Keratinocyte (primary cell): ENCODE results near the gene MFAP4. TPM values are rescaled to one million over a fixed set of nuclear protein-coding genes. Genes with fewer than 3 reads are reported as not detected.

Source experiments
- DNase-seq: peaks from one replicate; pipeline ENCODE4 v3.0.0-alpha.2; 2011; ENCODE audit warnings: low read depth, missing footprints, low spot score
- FAIRE-seq: peaks from 2 replicates; lab custom pipeline; 2011; peaks lifted over from hg19 to GRCh38; lab: Jason Lieb, UNC
- H2AFZ ChIP-seq: 2 replicates; pipeline ENCODE4 v1.6.0; 2012; ENCODE audit warnings: low read length, control low read depth, inconsistent platforms; ENCODE audit not compliant: control insufficient read depth
- H3K27ac ChIP-seq: 2 replicates; pipeline ENCODE4 v1.5.1; 2011; ENCODE audit warnings: low read length; ENCODE audit not compliant: control insufficient read depth, insufficient read depth
- H3K27me3 ChIP-seq: 3 replicates; pipeline ENCODE4 v1.6.0; 2011; ENCODE audit warnings: low read length; ENCODE audit not compliant: control insufficient read depth, insufficient read depth; ENCODE audit errors: extremely low read depth
- H3K36me3 ChIP-seq, 2 experiments: 2 replicates in 1 of 2; 3 replicates in 1 of 2; pipeline ENCODE4 v1.5.1; 2011; ENCODE audit warnings: low read length in 2 of 2, mild to moderate bottlenecking in 1 of 2; ENCODE audit not compliant: control insufficient read depth in 2 of 2, insufficient read depth in 2 of 2; ENCODE audit errors: extremely low read depth in 1 of 2
- H3K4me1 ChIP-seq: 3 replicates; pipeline ENCODE4 v1.5.1; 2011; ENCODE audit warnings: low read length; ENCODE audit not compliant: control insufficient read depth, insufficient read depth; ENCODE audit errors: extremely low read depth
- H3K4me2 ChIP-seq: 3 replicates; pipeline ENCODE4 v1.6.0; 2011; ENCODE audit warnings: low read depth, low read length; ENCODE audit not compliant: control insufficient read depth, insufficient read depth; ENCODE audit errors: extremely low read depth
- H3K4me3 ChIP-seq, 3 experiments: fragments of 200-600 bp in 1 of 3; sonication (generic) in 1 of 3; 2 replicates in 2 of 3; 3 replicates in 1 of 3; pipeline ENCODE4 v1.5.1; 2011 to 2016; ENCODE audit warnings: low read length in 3 of 3, mild to moderate bottlenecking in 3 of 3, control low read depth in 2 of 3, inconsistent platforms in 1 of 3, low read depth in 1 of 3, mixed read lengths in 1 of 3, mixed run types in 1 of 3, moderate library complexity in 1 of 3; ENCODE audit not compliant: control insufficient read depth in 2 of 3, insufficient read depth in 2 of 3; ENCODE audit errors: extremely low read depth in 1 of 3
- H3K79me2 ChIP-seq: 2 replicates; pipeline ENCODE4 v1.6.0; 2012; ENCODE audit warnings: low read length; ENCODE audit not compliant: control insufficient read depth, insufficient read depth
- H3K9ac ChIP-seq: 3 replicates; pipeline ENCODE4 v1.6.0; 2011; ENCODE audit warnings: low read length; ENCODE audit not compliant: control insufficient read depth, insufficient read depth; ENCODE audit errors: extremely low read depth
- H3K9me1 ChIP-seq: 3 replicates; pipeline ENCODE4 v1.6.0; 2011; ENCODE audit warnings: low read length; ENCODE audit not compliant: control insufficient read depth, insufficient read depth; ENCODE audit errors: extremely low read depth
- H3K9me3 ChIP-seq: 2 replicates; pipeline ENCODE4 v1.5.1; 2012; ENCODE audit warnings: low read depth, low read length; ENCODE audit not compliant: control insufficient read depth
- H4K20me1 ChIP-seq: 3 replicates; pipeline ENCODE4 v1.6.0; 2011; ENCODE audit warnings: low read length; ENCODE audit not compliant: control insufficient read depth, insufficient read depth; ENCODE audit errors: extremely low read depth
- EZH2 ChIP-seq: IDR thresholded peaks from one replicate; pipeline ENCODE4 v1.6.1; 2012; ENCODE audit warnings: inconsistent platforms, mild to moderate bottlenecking, low read length, moderate library complexity
- dilution Hi-C: fragments of 300-500 bp; cut with MboI; formaldehyde crosslinking; loops from one replicate; pipeline ENCODE4 v1.7.0; 2020; ENCODE audit warnings: low sequenced_read_pairs; ENCODE audit not compliant: extremely low pct_ligation_motif_present
- polyA plus RNA-seq, 5 experiments: library from polyadenylated mRNA; depleted of rRNA in 3 of 5; stranded (reverse) in 3 of 5; stranded (forward) in 1 of 5; unstranded in 1 of 5; fragments of >200 nt; gene quantifications; 1 replicate in 1 of 5; 2 replicates in 3 of 5; 3 replicates in 1 of 5; pipeline versions ENCODE4 v1.2.1 to v1.2.3, GENCODE V29; 2011 to 2012; ENCODE audit warnings: missing spikeins in 2 of 5, low read depth in 1 of 5, low replicate concordance in 1 of 5
- TF ChIP-seq, protein P1 (sequence below), 3 experiments: IDR thresholded peaks in 1 of 3; conservative IDR thresholded peaks in 1 of 3; optimal IDR thresholded peaks in 1 of 3; 2 replicates in 2 of 3; 3 replicates in 1 of 3; pipeline versions ENCODE3 to v1.5.1; 2011; ENCODE audit warnings: low read length in 3 of 3, mild to moderate bottlenecking in 3 of 3, moderate library complexity in 2 of 3, control low read depth in 1 of 3, inconsistent platforms in 1 of 3; ENCODE audit not compliant: insufficient read depth in 2 of 3; ENCODE audit errors: extremely low read depth in 1 of 3

Gene MFAP4
- polyA plus RNA-seq, 1 donor (not counting 4 experiments of a cell fraction or from before 2014, with no cell fraction given): not detected

DNA sequence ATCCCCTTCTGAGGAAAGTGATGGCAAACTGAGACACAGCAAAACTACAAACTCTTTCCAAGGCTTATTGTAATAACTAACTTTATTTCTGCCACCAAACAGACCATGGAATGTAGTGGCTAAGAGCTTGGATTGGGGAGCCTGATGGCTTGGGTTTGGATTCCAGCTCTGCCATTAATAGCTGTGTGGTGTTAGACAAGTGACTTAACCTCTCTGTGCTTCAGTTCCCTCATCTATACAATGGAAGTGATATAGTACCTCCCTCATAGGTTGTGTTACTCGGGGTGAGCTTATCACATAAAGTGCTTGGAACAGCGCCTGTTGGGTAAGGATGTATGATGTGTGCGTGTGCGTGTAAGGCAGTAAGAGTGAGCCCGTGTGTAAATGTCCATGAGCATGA is 18.1 kb upstream of the MFAP4 start:
- no peak for DNase-seq
- Histone ChIP-seq H4K20me1 (no peaks in the 10 kb centered on the region), H3K9me3 (no peaks in the 10 kb centered on the region), H3K4me3 (no peak overlapping the region), H3K27ac (no peak overlapping the region), H3K27me3 (no peaks in the 10 kb centered on the region), H3K4me2 (no peak overlapping the region), H3K79me2 (no peaks in the 10 kb centered on the region), H3K9ac (no peak overlapping the region), H2AFZ (no peak overlapping the region), H3K4me1 (peaks cover 11% of the 10 kb centered on the region), H3K9me1 (peaks cover 2% of the 10 kb centered on the region), H3K36me3 (no peaks in the 10 kb centered on the region)
- TF ChIP-seq, protein P1, sequence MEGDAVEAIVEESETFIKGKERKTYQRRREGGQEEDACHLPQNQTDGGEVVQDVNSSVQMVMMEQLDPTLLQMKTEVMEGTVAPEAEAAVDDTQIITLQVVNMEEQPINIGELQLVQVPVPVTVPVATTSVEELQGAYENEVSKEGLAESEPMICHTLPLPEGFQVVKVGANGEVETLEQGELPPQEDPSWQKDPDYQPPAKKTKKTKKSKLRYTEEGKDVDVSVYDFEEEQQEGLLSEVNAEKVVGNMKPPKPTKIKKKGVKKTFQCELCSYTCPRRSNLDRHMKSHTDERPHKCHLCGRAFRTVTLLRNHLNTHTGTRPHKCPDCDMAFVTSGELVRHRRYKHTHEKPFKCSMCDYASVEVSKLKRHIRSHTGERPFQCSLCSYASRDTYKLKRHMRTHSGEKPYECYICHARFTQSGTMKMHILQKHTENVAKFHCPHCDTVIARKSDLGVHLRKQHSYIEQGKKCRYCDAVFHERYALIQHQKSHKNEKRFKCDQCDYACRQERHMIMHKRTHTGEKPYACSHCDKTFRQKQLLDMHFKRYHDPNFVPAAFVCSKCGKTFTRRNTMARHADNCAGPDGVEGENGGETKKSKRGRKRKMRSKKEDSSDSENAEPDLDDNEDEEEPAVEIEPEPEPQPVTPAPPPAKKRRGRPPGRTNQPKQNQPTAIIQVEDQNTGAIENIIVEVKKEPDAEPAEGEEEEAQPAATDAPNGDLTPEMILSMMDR (optimal IDR thresholded peaks at IDR 0.05 in 1 of 3, IDR thresholded peaks at IDR 0.05 in 1 of 3, conservative IDR thresholded peaks at IDR 0.05 in 1 of 3; ENCODE audit: extremely low read depth in 1 of 3, insufficient read depth in 2 of 3, low read length in 3 of 3): no peak
- no peak for TF ChIP-seq EZH2
- FAIRE-seq: no peak
- dilution Hi-C loops: no loop called here

DNA sequence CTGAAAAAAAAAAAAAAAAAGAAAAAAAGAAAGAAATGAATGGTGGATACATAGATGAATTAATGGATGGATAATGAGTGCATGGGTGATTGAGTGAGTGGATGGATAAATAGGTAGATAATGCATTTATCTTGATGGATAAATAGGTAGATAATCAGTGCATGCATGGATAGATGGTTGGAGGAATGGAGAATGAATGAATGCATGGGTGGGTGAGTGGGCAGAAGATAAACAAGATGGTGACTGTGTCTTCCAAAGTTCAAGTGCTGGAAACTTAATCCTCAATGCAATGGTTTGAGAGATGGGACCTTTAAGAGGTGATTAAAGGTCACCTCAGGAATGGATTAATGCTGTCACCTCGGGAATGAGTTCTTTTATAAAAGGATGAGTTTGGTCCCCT is 17.3 kb upstream of the MFAP4 start:
- H3K4me3 ChIP-seq: no peak overlapping the region
- no peak overlapping the region for H3K4me2 ChIP-seq
- no peaks in the 10 kb centered on the region for H3K79me2 ChIP-seq
- no peaks in the 10 kb centered on the region for H3K9me3 ChIP-seq
- FAIRE-seq: no peak
- H3K4me1 ChIP-seq: peaks cover 3% of the 10 kb centered on the region
- no peaks in the 10 kb centered on the region for H3K9me1 ChIP-seq
- H3K27me3 ChIP-seq: no peaks in the 10 kb centered on the region
- no peaks in the 10 kb centered on the region for H4K20me1 ChIP-seq
- H2AFZ ChIP-seq: no peak overlapping the region
- no peak for DNase-seq
- no peak overlapping the region for H3K9ac ChIP-seq
- TF ChIP-seq, protein P1 (optimal IDR thresholded peaks at IDR 0.05 in 1 of 3, IDR thresholded peaks at IDR 0.05 in 1 of 3, conservative IDR thresholded peaks at IDR 0.05 in 1 of 3; ENCODE audit: extremely low read depth in 1 of 3, insufficient read depth in 2 of 3, low read length in 3 of 3): no peak
- TF ChIP-seq EZH2: no peak
- dilution Hi-C loops: no loop called here
- no peak overlapping the region for H3K27ac ChIP-seq
- no peaks in the 10 kb centered on the region for H3K36me3 ChIP-seq
